Motor neuron (in vitro differentiated cells): ENCODE measurements around the gene MCOLN1. TPM values are rescaled to one million over a fixed set of nuclear protein-coding genes. Genes with fewer than 3 reads are reported as not detected.
A peak's percentile ranks its signal among the peaks of the same experiment; 100 is the strongest.

Source experiments
- ATAC-seq, 8 experiments: fragments of 200-7000 bp; cut with Tn5 transposase; replicated peaks in 6 of 8; 2 replicates each; pipeline ENCODE4 v1.8.0; 2021; ENCODE audit warnings: mild to moderate bottlenecking in 8 of 8, moderate library complexity in 8 of 8
- H3K27ac ChIP-seq, 2 donors: fragments of 250-450 bp; sonication (Bioruptor Pico); 2 replicates each; pipeline ENCODE4 v1.9.0; 2021; ENCODE audit warnings: antibody characterized with exemption in 2 of 2, mild to moderate bottlenecking in 2 of 2, moderate library complexity in 1 of 2
- H3K4me1 ChIP-seq, 2 donors: fragments of 250-450 bp; sonication (Bioruptor Pico); replicated peaks in 1 of 2; 2 replicates each; pipeline ENCODE4 v1.6.1; 2021; ENCODE audit warnings: antibody characterized with exemption in 2 of 2, mild to moderate bottlenecking in 2 of 2, moderate library complexity in 1 of 2
- H3K4me3 ChIP-seq, 5 donors: fragments of 250-450 bp; sonication (Bioruptor Pico); 2 replicates each; pipeline ENCODE4 v1.9.0; 2021; ENCODE audit warnings: antibody characterized with exemption in 5 of 5, mild to moderate bottlenecking in 5 of 5, moderate library complexity in 4 of 5
- WGBS, 10 experiments: fragments of 450-650 bp; shearing (Covaris generic); methylation state at CpG; one replicate each; pipeline ENCODE4 v1.0.0; 2022; 5-methylcytosine and 5-hydroxymethylcytosine counted together
- in situ Hi-C, 9 experiments: fragments of 400-800 bp; cut with MboI; loops; one replicate each; pipeline ENCODE4 v1.15.0; 2021; ENCODE audit warnings: low sequenced_read_pairs in 9 of 9, low pct_unique_long_range_greater_than_20kb in 2 of 9; ENCODE audit not compliant: unreplicated experiment in 9 of 9
- total RNA-seq, 8 experiments: library from RNA; unstranded; fragments of 300-600 nt; gene quantifications; 2 replicates each; pipeline versions ENCODE4 v1.2.3 to v1.2.4, GENCODE V29; 2022

Gene MCOLN1
- total RNA-seq: 10 to 100 TPM in 3 of 8 experiments, 1 to 10 TPM in 5; 4.9 to 31.1 (median 8.4) TPM

DNA sequence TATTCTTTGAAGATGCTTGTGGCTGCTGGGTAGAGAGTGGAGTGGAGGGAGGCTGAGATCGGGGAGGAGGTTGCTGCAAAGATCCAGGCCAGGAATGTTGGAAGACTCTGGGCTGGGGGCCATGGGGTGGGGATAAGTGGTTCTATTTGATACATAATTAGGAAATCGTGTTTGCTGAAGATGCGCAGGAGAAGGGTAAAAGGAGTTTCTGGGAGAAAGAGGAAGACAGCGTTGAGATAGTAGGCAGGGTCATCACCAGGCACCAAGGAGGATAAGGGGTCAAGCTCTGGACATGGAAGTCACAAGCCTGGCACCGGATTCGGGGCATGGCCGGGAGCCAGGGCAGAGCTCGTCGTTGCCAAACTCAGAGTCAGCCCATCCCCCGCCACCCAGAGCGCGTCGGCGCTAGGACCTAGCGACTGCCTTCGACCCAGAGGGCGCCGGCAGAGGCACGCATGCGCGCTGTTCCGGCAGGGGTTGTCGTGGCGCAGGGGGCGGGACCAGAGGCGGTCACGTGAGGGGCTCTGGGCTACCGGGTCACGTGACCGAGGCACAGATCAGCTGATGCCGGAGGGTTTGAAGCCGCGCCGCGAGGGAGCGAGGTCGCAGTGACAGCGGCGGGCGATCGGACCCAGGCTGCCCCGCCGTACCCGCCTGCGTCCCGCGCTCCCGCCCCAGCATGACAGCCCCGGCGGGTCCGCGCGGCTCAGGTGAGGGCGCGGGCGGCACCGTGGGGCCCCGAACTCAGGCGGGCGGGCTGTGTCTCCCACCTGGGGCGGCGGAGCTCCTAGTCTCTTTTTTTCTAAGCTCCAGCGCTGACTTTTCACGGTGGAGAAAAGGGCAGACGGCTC, at the start of gene MCOLN1:
TSS of gene MCOLN1 (plus strand) at position 553 of the 851 bp plus-strand sequence. CDS start at position 680, 127 bp downstream.
- in situ Hi-C loops: no loop called here
- peak within 1 kb of the TSS; percentile 54 to 73 for H3K27ac ChIP-seq
- WGBS, 10 experiments: 0 to 17% (median 3%) methylated on average over 1 to 9 of the region's 65 CpGs; no CpG with 5 or more reads in 4 of the 10 experiments

DNA sequence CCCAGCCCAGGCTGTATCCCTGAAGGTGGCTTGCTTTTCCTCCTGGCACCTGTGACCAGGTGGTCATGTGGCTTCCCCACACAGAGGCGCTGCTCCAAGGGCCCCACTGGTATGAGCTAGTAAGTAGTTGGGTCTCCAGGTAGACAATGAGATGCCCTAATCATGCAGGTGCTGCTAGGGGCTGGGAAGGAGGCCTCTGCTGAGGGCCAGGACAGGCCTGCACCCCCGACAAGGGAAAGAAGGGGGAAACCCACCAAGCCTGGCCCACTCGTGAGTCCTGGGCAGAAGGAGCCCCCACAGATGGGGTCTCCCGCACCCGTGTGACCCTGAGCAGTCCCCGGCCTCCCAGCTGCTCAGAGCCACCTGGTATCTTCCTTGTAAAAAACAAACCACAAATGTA, 46.8 kb upstream of the MCOLN1 start:
- Histone ChIP-seq H3K4me3 (no peak overlapping the region), H3K4me1 (peaks cover 0 to 5% of the 10 kb centered on the region in 2 donors), H3K27ac (no peak overlapping the region)
- in situ Hi-C loops: no loop called here
- ATAC-seq: no peak
- WGBS, 10 experiments: 60 to 100% (median 83%) methylated on average over 1 to 3 of the region's 6 CpGs; no CpG with 5 or more reads in 5 of the 10 experiments

More for the DNA sequence above, at the start of gene MCOLN1:
- peak; percentile 52 to 91 (median 89) for ATAC-seq
- peaks cover 6 to 12% of the 10 kb centered on the region in 2 donors for H3K4me1 ChIP-seq
- H3K4me3 ChIP-seq: peak within 1 kb of the TSS; percentile 49 to 84 (median 61)

DNA sequence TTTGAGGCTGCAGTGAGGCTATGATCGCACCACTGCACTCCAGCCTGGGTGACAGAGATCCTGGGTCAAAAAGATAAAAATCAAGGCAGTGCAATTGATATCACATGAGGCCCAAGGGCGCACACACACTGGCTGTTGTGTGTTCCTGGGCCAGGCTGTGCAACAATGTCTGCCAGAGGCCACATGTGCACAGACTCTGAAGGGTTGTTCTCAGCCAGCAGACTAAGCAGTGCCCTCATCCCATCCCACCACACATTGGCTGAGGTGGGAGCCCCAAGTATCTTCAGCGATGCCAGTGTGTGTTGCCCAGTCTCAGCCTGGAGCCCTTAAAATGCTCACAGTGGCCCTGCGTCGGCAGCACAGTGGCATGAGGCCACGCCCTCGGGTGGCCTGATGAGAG, 46.2 kb upstream of the MCOLN1 start:
- H3K4me3 ChIP-seq: no peak overlapping the region
- in situ Hi-C loops: no loop called here
- ATAC-seq: peak in 2 of 8 experiments; percentile 8 to 12
- H3K4me1 ChIP-seq: peaks cover 0 to 7% of the 10 kb centered on the region in 2 donors
- no peak overlapping the region for H3K27ac ChIP-seq
- 0 to 100% (median 92%) methylated on average over 1 to 3 of the region's 7 CpGs; no CpG with 5 or more reads in 4 of the 10 experiments for WGBS, 10 experiments

DNA sequence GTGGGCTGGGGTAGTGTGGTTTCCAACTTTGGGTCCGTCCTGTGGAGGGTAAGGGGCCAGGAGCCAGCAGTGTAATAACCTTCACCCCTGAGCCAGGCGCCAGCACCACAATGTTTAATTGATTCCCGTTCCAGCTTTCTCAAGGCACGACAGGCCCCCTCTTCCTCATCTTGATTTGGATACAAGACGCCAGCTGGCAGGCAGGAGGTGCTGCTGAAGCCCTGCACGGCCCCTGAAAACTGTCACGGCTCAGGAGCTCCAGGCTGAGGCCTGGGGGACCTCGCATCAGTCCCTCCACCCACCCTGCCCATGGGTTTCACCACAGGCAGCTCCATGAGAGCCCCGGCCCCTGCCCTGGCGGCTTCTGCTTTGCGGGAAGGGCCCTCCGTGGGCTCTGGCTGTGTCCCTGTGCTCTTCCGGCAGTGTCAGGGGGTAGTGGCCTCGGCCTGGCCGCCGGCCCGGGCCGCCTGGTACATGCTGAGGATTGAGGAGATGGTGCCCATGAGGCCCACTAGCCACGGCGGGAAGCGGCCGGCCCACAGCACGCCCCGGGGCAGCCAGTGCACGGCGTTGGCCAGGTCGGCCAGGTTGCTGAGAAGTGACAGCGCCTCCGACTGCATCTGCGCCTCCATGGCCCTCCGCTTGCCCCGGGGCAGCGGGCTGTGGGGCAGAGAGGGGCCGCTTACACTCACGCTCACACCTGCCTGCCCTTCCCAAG, 45.5 kb upstream of the MCOLN1 start:
- Histone ChIP-seq H3K27ac (no peak overlapping the region), H3K4me3 (no peak overlapping the region), H3K4me1 (peaks cover 0 to 7% of the 10 kb centered on the region in 2 donors)
- WGBS, 10 experiments: 60 to 100% (median 76%) methylated on average over 1 to 4 of the region's 35 CpGs; no CpG with 5 or more reads in 5 of the 10 experiments
- in situ Hi-C loops: no loop called here
- peak in 3 of 8 experiments; percentile 10 to 19 (median 14) for ATAC-seq

- no peak for ATAC-seq
- in situ Hi-C loops: no loop called here
- WGBS, 10 experiments: 84 to 100% (median 89%) methylated on average over 3 to 8 of the region's 10 CpGs; no CpG with 5 or more reads in 5 of the 10 experiments
- H3K27ac ChIP-seq: no peak overlapping the region
- H3K4me1 ChIP-seq: peaks cover 0 to 7% of the 10 kb centered on the region in 2 donors
- H3K4me3 ChIP-seq: no peak overlapping the region
These were observed 44.7 kb upstream of the MCOLN1 start for GRCh38 chr19:7477758-7478157.

- Histone ChIP-seq H3K4me1 (peaks cover 0 to 7% of the 10 kb centered on the region in 2 donors), H3K4me3 (no peak overlapping the region), H3K27ac (no peak overlapping the region)
- ATAC-seq: peak in 1 of 8 experiments; percentile 9
- WGBS, 10 experiments: 71 to 100% (median 91%) methylated on average over 1 to 6 of the region's 26 CpGs; no CpG with 5 or more reads in 6 of the 10 experiments
- in situ Hi-C loops: no loop called here
These were observed 44.1 kb upstream of the MCOLN1 start for GRCh38 chr19:7478173-7478842.

DNA sequence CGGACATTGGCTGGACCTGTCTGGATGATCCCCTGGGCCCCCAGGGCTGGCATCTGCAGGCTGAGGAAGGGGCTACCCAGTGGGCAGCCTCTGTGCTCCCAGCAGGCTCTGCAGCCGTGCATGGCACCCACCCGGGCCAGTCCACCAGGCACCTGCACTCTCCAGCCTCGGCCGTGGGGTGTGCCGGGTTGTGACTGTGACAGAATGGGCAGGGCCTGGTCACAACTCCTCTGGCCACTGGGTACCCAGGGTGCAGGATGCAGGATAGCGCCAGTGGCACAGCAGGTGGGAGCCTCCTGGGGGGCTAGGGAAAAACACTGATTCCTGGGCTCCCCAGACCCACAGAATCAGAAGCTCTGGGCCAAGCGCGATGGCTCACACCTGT, 43.6 kb upstream of the MCOLN1 start:
- ATAC-seq: no peak
- Histone ChIP-seq H3K4me1 (peaks cover 0 to 7% of the 10 kb centered on the region in 2 donors), H3K27ac (no peak overlapping the region), H3K4me3 (no peak overlapping the region)
- WGBS, 10 experiments: 80 to 100% (median 80%) methylated on average over 1 to 3 of the region's 9 CpGs; no CpG with 5 or more reads in 7 of the 10 experiments
- in situ Hi-C loops: no loop called here

DNA sequence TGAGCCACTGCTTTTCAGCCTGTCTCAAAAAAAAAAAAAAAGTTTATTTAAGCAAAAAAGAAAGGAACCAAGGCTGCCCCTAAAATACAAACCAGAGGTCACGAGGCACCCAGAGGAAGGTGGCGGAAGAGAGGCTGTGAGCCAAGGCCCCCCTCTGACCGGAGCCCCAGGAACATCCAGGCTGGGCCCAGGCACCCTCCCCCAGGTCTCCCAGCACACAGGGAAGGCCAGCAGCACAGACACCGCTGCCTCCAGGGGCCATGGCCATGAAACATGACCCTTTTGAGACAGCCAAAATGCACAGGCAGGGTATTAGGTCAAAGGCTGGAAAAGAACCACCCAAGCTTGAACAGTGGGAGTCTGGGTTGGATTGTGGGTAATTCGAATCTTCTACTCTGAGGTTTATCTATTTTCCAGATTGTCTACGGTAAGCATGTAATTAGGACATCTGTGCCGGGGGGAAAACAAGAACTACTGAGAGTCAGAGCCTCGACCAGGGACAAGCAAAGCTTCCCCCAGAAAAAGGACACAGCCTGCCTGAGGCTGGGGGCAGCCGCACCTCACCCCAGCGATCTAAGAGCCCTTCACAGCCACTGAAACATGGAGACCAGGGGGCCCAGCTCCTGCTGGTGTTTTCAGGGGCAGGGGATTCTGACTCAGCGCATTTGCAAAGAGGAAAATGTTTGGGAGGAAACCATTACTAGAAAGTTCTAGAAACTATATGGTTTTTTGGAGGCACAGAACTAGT, 42.0 kb upstream of the MCOLN1 start:
- Histone ChIP-seq H3K4me1 (peaks cover 0 to 7% of the 10 kb centered on the region in 2 donors), H3K27ac (peak overlapping the region in 1 of 2 donors; percentile 23), H3K4me3 (no peak overlapping the region)
- WGBS, 10 experiments: 52 to 100% (median 74%) methylated on average over 1 to 7 of the region's 11 CpGs; no CpG with 5 or more reads in 4 of the 10 experiments
- in situ Hi-C loops: no loop called here
- ATAC-seq: no peak

GRCh38 chr19:7480970-7481255, 41.5 kb upstream of the MCOLN1 start:
- Histone ChIP-seq H3K27ac (peak overlapping the region in 1 of 2 donors; percentile 23), H3K4me1 (peaks cover 0 to 7% of the 10 kb centered on the region in 2 donors), H3K4me3 (no peak overlapping the region)
- 70 to 100% (median 84%) methylated on average over 1 to 7 of the region's 7 CpGs; no CpG with 5 or more reads in 4 of the 10 experiments for WGBS, 10 experiments
- in situ Hi-C loops: no loop called here
- no peak for ATAC-seq

DNA sequence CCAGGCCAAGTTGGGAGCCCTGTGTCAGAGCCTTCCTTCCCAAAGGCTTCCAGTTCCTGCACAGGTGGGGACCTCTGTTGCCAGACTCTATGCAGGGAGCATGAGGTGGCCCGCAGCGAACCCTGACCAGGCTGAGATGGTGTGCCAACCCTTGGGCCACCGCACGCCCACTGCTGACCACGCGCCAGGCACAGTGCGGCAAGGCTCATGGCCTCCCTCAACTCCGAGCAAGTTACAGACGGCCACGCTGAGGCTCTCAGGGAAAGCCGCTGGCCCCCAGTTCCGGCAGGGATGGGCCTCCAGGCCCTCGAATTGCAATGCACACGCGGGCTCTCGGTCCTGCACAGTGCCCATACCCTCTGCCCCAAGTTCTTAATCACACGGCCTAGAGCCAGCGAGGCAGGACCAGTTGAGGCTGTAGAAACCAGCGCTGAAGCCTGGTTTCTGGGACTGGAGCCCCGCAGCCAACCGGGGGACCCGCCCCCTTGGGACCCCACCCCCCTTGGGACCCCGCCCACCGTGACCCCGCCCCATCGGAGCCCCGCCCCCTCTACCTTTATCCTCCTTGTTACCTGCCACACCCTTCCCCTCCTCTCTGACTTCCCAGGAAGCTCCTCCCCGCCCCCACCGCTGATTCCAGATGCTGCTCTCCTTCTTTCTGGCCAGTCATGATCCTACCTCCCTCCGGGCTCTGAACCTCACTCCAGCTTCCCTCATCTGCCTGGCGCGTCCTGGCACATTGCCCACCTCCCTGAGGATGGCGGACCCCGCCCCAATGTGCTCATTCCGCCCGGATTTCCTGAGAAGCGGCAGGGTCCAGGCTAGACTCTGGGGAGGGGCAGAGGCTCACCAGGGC, 39.6 kb upstream of the MCOLN1 start:
- Histone ChIP-seq H3K4me1 (peaks cover 0 to 7% of the 10 kb centered on the region in 2 donors), H3K4me3 (no peak overlapping the region), H3K27ac (no peak overlapping the region)
- in situ Hi-C loops: no loop called here
- 54 to 73% methylated on average over 4 to 6 of the region's 37 CpGs; no CpG with 5 or more reads in 8 of the 10 experiments for WGBS, 10 experiments
- ATAC-seq: peak; percentile 18 to 71 (median 38)

DNA sequence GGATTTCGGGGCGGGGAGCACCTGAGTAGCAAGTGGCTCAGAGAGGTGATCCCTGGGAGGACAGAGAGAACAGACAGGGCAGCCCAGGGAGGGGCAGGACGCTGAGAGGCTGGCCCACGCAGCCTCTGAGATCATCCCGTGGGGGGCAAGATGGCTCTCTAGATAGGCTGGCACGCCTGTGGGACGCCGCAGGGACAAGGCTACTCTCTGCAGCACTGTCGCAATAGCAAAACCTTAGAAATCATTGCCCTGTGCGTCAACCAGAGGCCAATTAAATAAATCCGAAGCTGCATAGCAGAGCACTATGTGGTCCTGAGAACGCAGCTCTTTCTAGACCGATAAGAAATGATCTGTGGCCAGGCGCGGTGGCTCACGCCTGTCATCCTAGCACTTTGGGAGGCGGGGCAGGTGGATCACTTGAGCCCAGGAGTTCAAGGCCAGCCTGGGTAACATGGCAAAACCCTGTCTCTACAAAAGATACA, 38.7 kb upstream of the MCOLN1 start:
- peaks cover 3 to 10% of the 10 kb centered on the region in 2 donors for H3K4me1 ChIP-seq
- peak in 3 of 8 experiments; percentile 6 to 8 (median 7) for ATAC-seq
- H3K4me3 ChIP-seq: no peak overlapping the region
- H3K27ac ChIP-seq: no peak overlapping the region
- in situ Hi-C loops: no loop called here
- WGBS, 10 experiments: 73 to 100% (median 88%) methylated on average over 1 to 4 of the region's 17 CpGs; no CpG with 5 or more reads in 7 of the 10 experiments
